ENCODE measurements around the gene TEAD4. TPM values are rescaled to one million over a fixed set of nuclear protein-coding genes. Genes with fewer than 3 reads are reported as not detected.

The TEAD4 gene
- total RNA-seq (2021): 35.0 and 39.8 TPM in 2 replicates
- Bru-seq, nascent RNA: percentile 67 among the genes with signal in this experiment
- BruChase-seq, experiment 1, labeled RNA remaining after a 2-hour chase: percentile 68 among the genes with signal in this experiment
- percentile 76 among the genes with signal in this experiment for BruChase-seq, experiment 2, labeled RNA remaining after a 6-hour chase
- long read RNA-seq, transcript TEAD4-202 (13 exons, 1,690 nt): major isoform, 27 of 44 reads
- long read RNA-seq, partial matches to known transcripts: 7 of 44 reads
- long read RNA-seq, other reads (novel, unspliced or antisense): 10 of 44 reads

DNA sequence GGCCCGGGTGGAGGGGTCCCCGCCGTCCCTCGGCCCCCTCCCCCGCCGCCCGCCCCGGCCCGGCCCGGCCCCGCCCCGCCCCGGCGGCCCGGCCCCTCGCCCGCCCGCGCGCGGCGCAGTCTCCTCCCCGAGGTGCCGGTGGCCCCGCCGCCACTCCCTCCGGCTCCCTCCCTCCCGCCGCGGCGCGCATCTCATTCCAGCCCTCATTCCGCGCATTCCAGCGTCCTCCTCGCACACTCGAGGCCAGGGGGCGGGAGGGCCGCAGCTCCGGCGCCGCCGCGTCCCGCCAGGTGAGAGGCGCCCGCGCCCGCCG lies at the start of gene TEAD4:
Gene TEAD4, plus strand, starts transcription at position 206 of the 313 bp plus-strand sequence.
- peak within 1 kb of the TSS; percentile 69 for H3K27ac ChIP-seq (ENCODE audit: low read depth, low read length, poor library complexity, severe bottlenecking)
- CTCF ChIA-PET: interaction anchor here (0.7 kb wide), 1 partner anchor 15 kb away, joined by 3 read pairs; no protein-coding TSS in a partner anchor
- H3K4me3 ChIP-seq (ENCODE audit: low read depth, low read length, poor library complexity, severe bottlenecking): peak within 1 kb of the TSS; percentile 71
- POLR2A ChIA-PET (ENCODE audit: low non-redundant PET): no interaction called here
- BruUV-seq (replicated peaks): no TSS peak
- peak; percentile 87 for DNase-seq (ENCODE audit: low spot score)
- H3K27me3 ChIP-seq (replicated peaks; ENCODE audit: insufficient read depth, low read depth, low read length, poor library complexity): no peaks in the 10 kb centered on the region
- H3K36me3 ChIP-seq (ENCODE audit: insufficient read depth, low read length, poor library complexity, severe bottlenecking): no peaks in the 10 kb centered on the region
- H3K4me1 ChIP-seq (ENCODE audit: insufficient read depth, low read length, poor library complexity, severe bottlenecking): peaks cover 24% of the 10 kb centered on the region
- H3K9me3 ChIP-seq (ENCODE audit: low read depth, low read length, poor library complexity, severe bottlenecking): no peaks in the 10 kb centered on the region
- intact Hi-C loops (cut with micrococcal nuclease; ENCODE audit: unreplicated experiment): no loop called here
- no peak for TF ChIP-seq EZH2 (IDR thresholded peaks at IDR 0.05; ENCODE audit: borderline replicate concordance, low read depth, low read length, poor library complexity, severe bottlenecking)

DNA sequence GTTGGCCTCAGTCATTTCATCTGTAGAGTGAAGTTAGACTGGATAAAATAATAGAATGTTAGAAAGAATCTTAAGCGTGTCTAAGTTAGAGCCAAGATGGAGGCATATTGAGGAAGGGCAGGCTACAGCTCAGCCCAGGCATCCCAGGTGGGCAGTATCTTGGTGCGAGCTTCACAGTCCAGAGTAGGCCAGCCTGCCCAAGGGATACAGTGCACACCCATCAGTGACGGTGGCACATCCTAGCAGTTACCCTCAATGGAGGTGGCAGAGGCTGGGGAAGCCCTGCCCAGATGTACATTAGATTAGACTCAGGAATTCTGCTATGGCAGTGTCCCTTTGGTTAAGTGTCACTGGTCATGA lies 47.0 kb upstream of the TEAD4 start:
- BruUV-seq (replicated peaks): TSS peak; percentile 26
- Histone ChIP-seq H3K4me1 (ENCODE audit: insufficient read depth, low read length, poor library complexity, severe bottlenecking) (peaks cover 14% of the 10 kb centered on the region), H3K9me3 (ENCODE audit: low read depth, low read length, poor library complexity, severe bottlenecking) (no peaks in the 10 kb centered on the region), H3K4me3 (ENCODE audit: low read depth, low read length, poor library complexity, severe bottlenecking) (no peak overlapping the region), H3K36me3 (ENCODE audit: insufficient read depth, low read length, poor library complexity, severe bottlenecking) (peaks cover 20% of the 10 kb centered on the region), H3K27me3 (replicated peaks; ENCODE audit: insufficient read depth, low read depth, low read length, poor library complexity) (no peaks in the 10 kb centered on the region), H3K27ac (ENCODE audit: low read depth, low read length, poor library complexity, severe bottlenecking) (peak overlapping the region; percentile 79)
- intact Hi-C loops (cut with micrococcal nuclease; ENCODE audit: unreplicated experiment): no loop called here
- no peak for DNase-seq (ENCODE audit: low spot score)
- POLR2A ChIA-PET (ENCODE audit: low non-redundant PET): interaction anchor here (0.6 to 0.9 kb wide), 3 partner anchors 13 to 138 kb away, joined by 3 to 5 read pairs (median 3); no protein-coding TSS in a partner anchor
- TF ChIP-seq EZH2 (IDR thresholded peaks at IDR 0.05; ENCODE audit: borderline replicate concordance, low read depth, low read length, poor library complexity, severe bottlenecking) (no peak), CTCF (conservative IDR thresholded peaks at IDR 0.05; ENCODE audit: low read depth, low read length) (no peak)
- CTCF ChIA-PET: interaction anchor here (1.0 kb wide), 2 partner anchors 21 to 129 kb away, joined by 4 read pairs; partner anchors contain the start of gene TULP3

- Histone ChIP-seq H3K9me3 (ENCODE audit: low read depth, low read length, poor library complexity, severe bottlenecking) (no peaks in the 10 kb centered on the region), H3K4me3 (ENCODE audit: low read depth, low read length, poor library complexity, severe bottlenecking) (no peak overlapping the region), H3K27me3 (replicated peaks; ENCODE audit: insufficient read depth, low read depth, low read length, poor library complexity) (no peaks in the 10 kb centered on the region), H3K4me1 (ENCODE audit: insufficient read depth, low read length, poor library complexity, severe bottlenecking) (no peaks in the 10 kb centered on the region), H3K27ac (ENCODE audit: low read depth, low read length, poor library complexity, severe bottlenecking) (no peak overlapping the region), H3K36me3 (ENCODE audit: insufficient read depth, low read length, poor library complexity, severe bottlenecking) (peaks cover 49% of the 10 kb centered on the region)
- no peak for TF ChIP-seq CTCF (conservative IDR thresholded peaks at IDR 0.05; ENCODE audit: low read depth, low read length)
- TF ChIP-seq EZH2 (IDR thresholded peaks at IDR 0.05; ENCODE audit: borderline replicate concordance, low read depth, low read length, poor library complexity, severe bottlenecking): no peak
- DNase-seq (ENCODE audit: low spot score): no peak
- BruUV-seq (replicated peaks): no TSS peak
- ChIA-PET POLR2A (ENCODE audit: low non-redundant PET) (no interaction called here), CTCF (no interaction called here)
- intact Hi-C loops (cut with micrococcal nuclease; ENCODE audit: unreplicated experiment): no loop called here
Observed at GRCh38 chr12:2919249-2919648, 39.9 kb upstream of the TEAD4 start.

DNA sequence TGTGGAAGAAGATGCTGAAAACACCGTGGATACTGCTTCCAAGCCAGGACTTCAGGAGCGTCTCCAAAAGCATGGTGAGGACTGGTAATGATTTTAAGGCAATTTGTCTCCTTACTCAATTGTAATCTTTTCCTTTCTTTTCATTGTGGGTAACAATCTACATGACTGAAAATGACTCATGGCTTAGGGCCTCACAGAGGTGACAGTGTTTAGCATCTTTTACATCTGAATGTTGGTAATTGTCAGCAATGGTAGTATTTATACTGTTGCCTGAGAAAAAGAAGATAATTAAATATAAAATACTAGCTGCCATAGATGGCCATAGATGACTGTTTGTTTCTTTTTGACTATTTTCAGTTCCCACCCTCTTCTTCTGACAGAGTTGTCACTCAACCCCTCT lies 36.9 kb upstream of the TEAD4 start:
- Histone ChIP-seq H3K27me3 (replicated peaks; ENCODE audit: insufficient read depth, low read depth, low read length, poor library complexity) (no peaks in the 10 kb centered on the region), H3K36me3 (ENCODE audit: insufficient read depth, low read length, poor library complexity, severe bottlenecking) (peaks cover 61% of the 10 kb centered on the region), H3K27ac (ENCODE audit: low read depth, low read length, poor library complexity, severe bottlenecking) (no peak overlapping the region), H3K9me3 (ENCODE audit: low read depth, low read length, poor library complexity, severe bottlenecking) (no peaks in the 10 kb centered on the region), H3K4me3 (ENCODE audit: low read depth, low read length, poor library complexity, severe bottlenecking) (no peak overlapping the region), H3K4me1 (ENCODE audit: insufficient read depth, low read length, poor library complexity, severe bottlenecking) (no peaks in the 10 kb centered on the region)
- POLR2A ChIA-PET (ENCODE audit: low non-redundant PET): no interaction called here
- intact Hi-C loops (cut with micrococcal nuclease; ENCODE audit: unreplicated experiment): no loop called here
- no peak for TF ChIP-seq EZH2 (IDR thresholded peaks at IDR 0.05; ENCODE audit: borderline replicate concordance, low read depth, low read length, poor library complexity, severe bottlenecking)
- TF ChIP-seq CTCF (conservative IDR thresholded peaks at IDR 0.05; ENCODE audit: low read depth, low read length): no peak
- CTCF ChIA-PET: interaction anchor here (1.2 kb wide), 1 partner anchor 22 kb away, joined by 4 read pairs; no protein-coding TSS in a partner anchor
- no TSS peak for BruUV-seq (replicated peaks)
- peak; percentile 16 for DNase-seq (ENCODE audit: low spot score)

Measured in A673 (cell line).